HepG2 (cell line): ENCODE results near the gene LIME1. TPM values are rescaled to one million over a fixed set of nuclear protein-coding genes. Genes with fewer than 3 reads are reported as not detected.

Source experiments
- AKNA ChIP-seq: sonication (generic); formaldehyde crosslinking; IDR thresholded peaks from 2 replicates; pipeline ENCODE4 v1.4.0; 2020; ENCODE audit warnings: missing genetic modification reagents, borderline replicate concordance
- DMTF1 ChIP-seq: sonication (generic); formaldehyde crosslinking; IDR thresholded peaks from 2 replicates; pipeline ENCODE4 v1.4.0; 2020; ENCODE audit warnings: mild to moderate bottlenecking, missing genetic modification reagents
- STAT5B ChIP-seq: sonication (generic); formaldehyde crosslinking; IDR thresholded peaks from 2 replicates; pipeline ENCODE4 v1.4.0; 2020; ENCODE audit warnings: missing genetic modification reagents
- TRIM24 ChIP-seq: sonication (generic); formaldehyde crosslinking; IDR thresholded peaks from 2 replicates; pipeline ENCODE4 v1.8.0; 2022; ENCODE audit warnings: mild to moderate bottlenecking, missing genetic modification reagents
- ZBTB1 ChIP-seq: sonication (generic); formaldehyde crosslinking; IDR thresholded peaks from 2 replicates; pipeline ENCODE4 v1.4.0; 2020; ENCODE audit warnings: missing genetic modification reagents, borderline replicate concordance
- ZNF362 ChIP-seq: sonication (generic); formaldehyde crosslinking; IDR thresholded peaks from 2 replicates; pipeline ENCODE4 v1.4.0; 2020; ENCODE audit warnings: missing genetic modification reagents, mild to moderate bottlenecking, borderline replicate concordance
- ZNF503 ChIP-seq: sonication (generic); formaldehyde crosslinking; IDR thresholded peaks from 2 replicates; pipeline ENCODE4 v1.4.0; 2020; ENCODE audit warnings: missing genetic modification reagents
- ZNF639 ChIP-seq: conservative IDR thresholded peaks from 2 replicates; pipeline ENCODE4 v1.6.1; 2018; ENCODE audit warnings: missing genetic modification reagents
- ZNF766 ChIP-seq: sonication (generic); formaldehyde crosslinking; IDR thresholded peaks from 2 replicates; pipeline ENCODE4 v1.5.0; 2020; ENCODE audit warnings: missing genetic modification reagents, borderline replicate concordance
- ZNF800 ChIP-seq: sonication (generic); formaldehyde crosslinking; IDR thresholded peaks from 2 replicates; pipeline ENCODE4 v1.4.0; 2020; ENCODE audit warnings: missing genetic modification reagents
- polyA plus RNA-seq, 8 experiments: library from polyadenylated mRNA; depleted of rRNA in 3 of 8; stranded (reverse) in 7 of 8; unstranded in 1 of 8; fragments of >200 nt; fragmentation: Illumina TruSeq in 4 of 8; extraction: Trizol in 4 of 8; gene quantifications; 2 replicates each; pipeline versions ENCODE4 v1.2.1 to v1.2.3, GENCODE V29; 2011 to 2016; ENCODE audit warnings: low read depth in 4 of 8, missing spikeins in 1 of 8, mixed read lengths in 1 of 8; ENCODE audit not compliant: insufficient read depth in 1 of 8
- total RNA-seq, 5 experiments: library from RNA; depleted of rRNA; stranded (reverse); fragments of >200 nt; fragmentation: Illumina TruSeq; extraction: Trizol; gene quantifications; 2 replicates each; pipeline ENCODE4 v1.2.3, GENCODE V29; 2016; ENCODE audit warnings: low read depth in 1 of 5

The LIME1 gene
- total and polyA plus RNA-seq, 2 of the 13 experiments (the other 11 are each of a cell fraction or from before 2014, with no cell fraction given): 13.0 to 61.5 TPM

GRCh38 chr20:63765082-63765873 lies 28.8 kb downstream of the LIME1 start (continued):
- no peak for TF ChIP-seq DMTF1
- no peak; the same call in 1 of the 2 replicates for TF ChIP-seq ZNF766
- no peak for TF ChIP-seq AKNA (CRISPR knock-in tag)
- no peak for TF ChIP-seq ZNF362 (CRISPR knock-in tag)
- TF ChIP-seq ZNF503 (CRISPR knock-in tag): no peak
- no peak for TF ChIP-seq STAT5B (CRISPR knock-in tag)
- TF ChIP-seq ZBTB1 (CRISPR knock-in tag): no peak
- TF ChIP-seq ZNF800 (CRISPR knock-in tag): no peak; the same call in 1 of the 2 replicates
- TF ChIP-seq TRIM24 (CRISPR knock-in tag): no peak
- TF ChIP-seq ZNF639 (CRISPR knock-in tag): no peak
